Natural killer cell (primary cell): ENCODE data around the gene CPLX3. TPM values are rescaled to one million over a fixed set of nuclear protein-coding genes. Genes with fewer than 3 reads are reported as not detected.

Source experiments
- ATAC-seq, 3 donors: fragments of 150-1000 bp in 2 of 3; fragments of 200-7000 bp in 1 of 3; cut with Tn5 transposase; 1 replicate in 1 of 3; 2 replicates in 2 of 3; pipeline ENCODE4 v1.10.0; 2021; ENCODE audit warnings: mild to moderate bottlenecking in 2 of 3, moderate library complexity in 2 of 3
- DNase-seq, 2 donors: peaks; one replicate each; pipeline versions ENCODE4 v3.0.0 to v3.0.0-alpha.2; 2013 to 2021; ENCODE audit warnings: mixed read lengths in 1 of 2
- H3K27ac ChIP-seq: one replicate; pipeline ENCODE4 v1.5.1; 2013; ENCODE audit warnings: mild to moderate bottlenecking, low read length
- H3K27me3 ChIP-seq: one replicate; pipeline ENCODE4 v1.6.1; 2013; ENCODE audit warnings: low read length; ENCODE audit not compliant: control insufficient read depth, insufficient read depth
- H3K36me3 ChIP-seq: one replicate; pipeline ENCODE4 v1.6.1; 2013; ENCODE audit warnings: low read length; ENCODE audit not compliant: control insufficient read depth, insufficient read depth
- H3K4me1 ChIP-seq: one replicate; pipeline ENCODE4 v1.6.1; 2013; ENCODE audit warnings: low read length; ENCODE audit not compliant: control insufficient read depth, insufficient read depth
- H3K4me3 ChIP-seq: one replicate; pipeline ENCODE4 v1.5.1; 2013; ENCODE audit warnings: low read length
- H3K9me3 ChIP-seq: one replicate; pipeline ENCODE4 v1.6.1; 2013; ENCODE audit warnings: low read length; ENCODE audit not compliant: control insufficient read depth, insufficient read depth
- H3K27ac Mint-ChIP-seq, 2 donors: one replicate each; pipeline ENCODE4 v1.8.0; 2022; ENCODE audit warnings: mild to moderate bottlenecking in 2 of 2, mixed read lengths in 2 of 2, moderate library complexity in 1 of 2
- H3K27me3 Mint-ChIP-seq, 2 donors: one replicate each; pipeline ENCODE4 v1.8.0; 2022; ENCODE audit warnings: low read depth in 2 of 2, mixed read lengths in 2 of 2
- H3K36me3 Mint-ChIP-seq: one replicate; pipeline ENCODE4 v1.8.0; 2022; ENCODE audit warnings: mixed read lengths
- H3K4me1 Mint-ChIP-seq, 2 donors: one replicate each; pipeline ENCODE4 v1.8.0; 2022; ENCODE audit warnings: mixed read lengths in 2 of 2
- H3K4me3 Mint-ChIP-seq: one replicate; pipeline ENCODE4 v1.8.0; 2022; ENCODE audit warnings: mild to moderate bottlenecking, moderate library complexity, mixed read lengths
- H3K9me3 Mint-ChIP-seq, 2 donors: one replicate each; pipeline ENCODE4 v1.8.0; 2022; ENCODE audit warnings: mixed read lengths in 2 of 2
- WGBS: methylation state at CpG from one replicate; pipeline ENCODE4 v1.1.7; 2013; ENCODE audit warnings: missing lambda C conversion rate; ENCODE audit not compliant: insufficient coverage; 5-methylcytosine and 5-hydroxymethylcytosine counted together
- intact Hi-C: fragments of 100-400 bp; cut with micrococcal nuclease; formaldehyde crosslinking; loops from one replicate; pipeline ENCODE4 v1.14.2; 2022
- total RNA-seq, 4 donors: library from RNA; stranded (reverse); fragments of 120-200 nt in 1 of 4; gene quantifications; one replicate each; pipeline versions ENCODE4 v1.2.3 to v1.2.4, GENCODE V29; 2013 to 2022
- TF ChIP-seq, protein P1 (sequence below): fragments of 200-600 bp; IDR thresholded peaks from one replicate; pipeline ENCODE4 v1.8.0; 2022; ENCODE audit warnings: antibody characterized with exemption

CPLX3 gene
- total RNA-seq, 3 donors from 2014 or later (not counting 1 experiment from before 2014, with no cell fraction given), result 0.16 to 0.93 TPM; not detected in 1

DNA sequence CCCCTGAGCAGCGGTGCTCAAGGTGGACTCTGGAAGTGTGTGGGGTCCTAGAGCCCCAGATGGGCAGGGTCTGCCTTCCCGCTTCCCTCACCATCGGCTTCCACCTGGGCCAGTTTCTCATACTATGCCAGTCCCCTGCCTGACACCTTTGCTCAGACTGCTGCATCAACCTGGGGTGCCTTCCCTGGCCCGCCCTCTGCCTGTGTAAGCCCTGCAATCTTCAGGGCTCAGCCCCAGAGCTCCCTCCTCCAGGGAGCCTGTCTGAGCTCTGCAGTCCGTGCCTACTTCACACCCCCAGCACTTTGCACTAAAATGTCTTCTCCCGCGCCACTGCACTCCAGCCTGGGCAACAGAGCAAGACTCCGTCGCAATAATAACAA lies 31.5 kb upstream of the CPLX3 start:
- DNase-seq, result peak in 1 of 2 donors; percentile 52
- peak overlapping the region; percentile 70 for H3K27ac ChIP-seq
- Mint-ChIP-seq H3K4me1 (peaks cover 64 to 83% of the 10 kb centered on the region in 2 donors), H3K27ac (peak overlapping the region; percentile 92 to 93), H3K4me3 (peak overlapping the region; percentile 76), H3K36me3 (no peaks in the 10 kb centered on the region), H3K9me3 (no peaks in the 10 kb centered on the region), H3K27me3 (no peaks in the 10 kb centered on the region)
- intact Hi-C loops, result no loop called here
- no peaks in the 10 kb centered on the region for H3K9me3 ChIP-seq
- H3K27me3 ChIP-seq, result no peaks in the 10 kb centered on the region
- TF ChIP-seq, protein P1, sequence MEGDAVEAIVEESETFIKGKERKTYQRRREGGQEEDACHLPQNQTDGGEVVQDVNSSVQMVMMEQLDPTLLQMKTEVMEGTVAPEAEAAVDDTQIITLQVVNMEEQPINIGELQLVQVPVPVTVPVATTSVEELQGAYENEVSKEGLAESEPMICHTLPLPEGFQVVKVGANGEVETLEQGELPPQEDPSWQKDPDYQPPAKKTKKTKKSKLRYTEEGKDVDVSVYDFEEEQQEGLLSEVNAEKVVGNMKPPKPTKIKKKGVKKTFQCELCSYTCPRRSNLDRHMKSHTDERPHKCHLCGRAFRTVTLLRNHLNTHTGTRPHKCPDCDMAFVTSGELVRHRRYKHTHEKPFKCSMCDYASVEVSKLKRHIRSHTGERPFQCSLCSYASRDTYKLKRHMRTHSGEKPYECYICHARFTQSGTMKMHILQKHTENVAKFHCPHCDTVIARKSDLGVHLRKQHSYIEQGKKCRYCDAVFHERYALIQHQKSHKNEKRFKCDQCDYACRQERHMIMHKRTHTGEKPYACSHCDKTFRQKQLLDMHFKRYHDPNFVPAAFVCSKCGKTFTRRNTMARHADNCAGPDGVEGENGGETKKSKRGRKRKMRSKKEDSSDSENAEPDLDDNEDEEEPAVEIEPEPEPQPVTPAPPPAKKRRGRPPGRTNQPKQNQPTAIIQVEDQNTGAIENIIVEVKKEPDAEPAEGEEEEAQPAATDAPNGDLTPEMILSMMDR, result no peak
- peaks cover 35% of the 10 kb centered on the region for H3K36me3 ChIP-seq
- peak in 2 of 3 donors; percentile 15 to 31 for ATAC-seq
- 47% methylated on average over 5 of the region's 9 CpGs for WGBS
- no peak overlapping the region for H3K4me3 ChIP-seq
- H3K4me1 ChIP-seq, result peaks cover 95% of the 10 kb centered on the region

DNA sequence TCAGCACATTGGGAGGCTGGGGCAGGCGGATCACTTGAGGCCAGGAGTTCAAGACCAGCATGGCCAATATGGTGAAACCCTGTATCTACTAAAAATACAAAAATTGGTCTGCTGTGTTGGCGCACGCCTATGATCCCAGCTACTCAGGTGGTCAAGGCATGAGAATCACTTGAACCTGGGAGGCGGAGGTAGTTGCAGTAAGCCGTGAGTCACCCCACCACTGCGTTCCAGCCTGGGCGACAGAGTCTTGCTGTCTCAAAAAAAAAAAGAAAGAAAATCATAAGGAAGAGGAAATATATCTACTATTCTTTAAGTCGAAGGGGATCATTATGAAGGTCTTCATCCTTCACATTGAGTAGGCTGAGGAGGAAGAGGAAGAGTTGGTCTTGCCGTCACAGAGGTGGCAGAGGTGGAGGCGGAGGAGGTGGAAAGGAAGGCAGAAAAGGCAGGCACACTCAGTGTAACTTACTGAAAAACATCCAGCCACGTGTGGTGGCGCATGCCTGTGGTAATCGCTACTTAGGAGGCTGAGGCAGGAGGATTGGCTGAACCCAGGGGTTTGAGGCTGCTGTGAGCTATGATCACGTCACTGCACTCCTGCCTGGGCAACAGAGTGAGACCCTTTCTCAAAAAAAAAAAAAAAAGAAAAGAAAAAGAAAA lies 30.3 kb upstream of the CPLX3 start:
- Histone ChIP-seq H3K36me3 (peaks cover 45% of the 10 kb centered on the region), H3K4me1 (peaks cover 96% of the 10 kb centered on the region), H3K4me3 (no peak overlapping the region), H3K27ac (peak overlapping the region; percentile 70), H3K9me3 (no peaks in the 10 kb centered on the region), H3K27me3 (no peaks in the 10 kb centered on the region)
- peak overlapping the region; percentile 92 to 93 for H3K27ac Mint-ChIP-seq
- H3K9me3 Mint-ChIP-seq, result no peaks in the 10 kb centered on the region
- peak overlapping the region; percentile 76 for H3K4me3 Mint-ChIP-seq
- peak in 1 of 3 donors; percentile 22 for ATAC-seq
- TF ChIP-seq, protein P1, result no peak
- H3K27me3 Mint-ChIP-seq, result no peaks in the 10 kb centered on the region
- no peaks in the 10 kb centered on the region for H3K36me3 Mint-ChIP-seq
- DNase-seq, result peak in 1 of 2 donors; percentile 61
- intact Hi-C loops, result loop anchor here (1.0 kb wide), 1 partner anchor 9 kb away; no protein-coding TSS in a partner anchor
- WGBS, result 54% methylated on average over 14 of the region's 14 CpGs
- H3K4me1 Mint-ChIP-seq, result peaks cover 56 to 80% of the 10 kb centered on the region in 2 donors

DNA sequence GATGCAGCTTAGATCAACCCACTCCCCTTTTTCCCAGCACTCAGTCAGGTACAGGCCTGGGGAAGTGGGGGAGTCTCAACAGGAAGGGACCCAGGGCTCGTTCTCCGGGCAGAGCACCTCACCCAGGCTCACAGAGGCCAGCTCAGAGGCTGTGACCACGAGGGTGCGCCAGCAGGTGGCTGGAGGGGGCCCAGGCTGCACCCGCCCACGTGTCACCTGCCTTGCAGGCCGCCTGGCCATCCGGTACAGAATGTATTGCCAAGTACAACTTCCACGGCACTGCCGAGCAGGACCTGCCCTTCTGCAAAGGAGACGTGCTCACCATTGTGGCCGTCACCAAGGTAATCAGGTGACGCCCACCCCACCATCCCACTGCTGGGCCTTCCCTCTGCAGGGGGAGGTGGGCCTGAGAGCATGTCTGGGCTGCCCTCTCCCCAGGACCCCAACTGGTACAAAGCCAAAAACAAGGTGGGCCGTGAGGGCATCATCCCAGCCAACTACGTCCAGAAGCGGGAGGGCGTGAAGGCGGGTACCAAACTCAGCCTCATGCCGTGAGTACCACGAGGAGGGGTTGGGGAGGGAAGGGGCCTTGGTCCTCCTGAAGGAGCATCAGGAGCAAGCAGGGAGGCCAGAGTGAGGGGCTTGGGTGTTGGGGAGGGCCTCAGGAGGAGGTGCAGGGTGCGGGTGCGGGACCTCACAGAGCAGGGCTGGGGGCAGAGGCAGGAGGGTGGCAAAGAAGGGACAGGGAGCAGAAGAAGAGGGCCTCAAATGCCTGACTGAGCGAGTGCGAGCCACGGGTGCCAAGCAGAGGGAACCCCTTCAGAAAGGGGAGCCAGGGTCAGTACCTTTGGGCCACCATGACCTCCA lies 27.8 kb upstream of the CPLX3 start:
- H3K9me3 ChIP-seq, result no peaks in the 10 kb centered on the region
- 56% methylated on average over 25 of the region's 25 CpGs for WGBS
- no peak for ATAC-seq
- H3K4me1 ChIP-seq, result peaks cover 76% of the 10 kb centered on the region
- intact Hi-C loops, result no loop called here
- DNase-seq, result peak in 1 of 2 donors; percentile 29
- TF ChIP-seq, protein P1, result no peak
- Mint-ChIP-seq H3K4me3 (peak overlapping the region; percentile 45), H3K27me3 (no peaks in the 10 kb centered on the region), H3K4me1 (peaks cover 36 to 57% of the 10 kb centered on the region in 2 donors), H3K36me3 (no peaks in the 10 kb centered on the region), H3K27ac (peak overlapping the region; percentile 92 to 93), H3K9me3 (no peaks in the 10 kb centered on the region)
- peaks cover 63% of the 10 kb centered on the region for H3K36me3 ChIP-seq
- H3K27ac ChIP-seq, result peak overlapping the region; percentile 97
- H3K4me3 ChIP-seq, result no peak overlapping the region
- H3K27me3 ChIP-seq, result no peaks in the 10 kb centered on the region
